ENCODE results near the gene FOXN3. TPM values are rescaled to one million over a fixed set of nuclear protein-coding genes. Genes with fewer than 3 reads are reported as not detected.

FOXN3 gene
- polyA plus RNA-seq, 2 of the 4 experiments (the other 2 are of a cell fraction) = 6.0 to 6.4 TPM

DNA sequence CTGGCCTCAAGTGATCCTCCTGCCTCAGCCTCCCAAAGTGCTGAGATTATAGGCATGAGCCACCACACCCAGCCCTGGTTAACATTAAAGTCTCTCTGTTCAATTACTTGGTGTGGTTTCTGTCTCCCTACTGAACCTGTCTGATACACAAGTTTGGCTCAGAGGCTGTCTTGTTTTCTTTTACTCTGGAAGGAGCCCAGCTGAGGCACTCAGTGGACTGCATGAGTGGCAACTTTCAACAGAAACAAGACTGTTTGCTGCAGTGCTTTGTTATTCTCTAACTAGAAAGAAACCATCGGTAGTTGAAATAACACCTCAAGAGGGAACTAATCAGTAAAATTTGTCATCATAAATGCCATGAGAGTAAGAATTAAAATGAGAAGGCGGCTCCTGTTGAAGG lies 238.7 kb downstream of the FOXN3 start (continued):
- TF ChIP-seq FOXS1 (CRISPR knock-in tag; IDR thresholded peaks at IDR 0.05) = no peak
- no peak for TF ChIP-seq CBX2 (IDR thresholded peaks at IDR 0.05; ENCODE audit: borderline replicate concordance, low read depth)

- ChIA-PET CTCF (interaction anchor here (0.7 to 1.9 kb wide), 6 partner anchors 11 to 741 kb away, joined by 3 to 16 read pairs (median 4); no protein-coding TSS in a partner anchor), POLR2A (no interaction called here)
- Histone ChIP-seq H3K4me1 (no peaks in the 10 kb centered on the region), H3K4me2 (no peak overlapping the region), H3K27ac (no peak overlapping the region), H3K9me3 (0 out of 3 replicates have a peak, but pooled peaks cover 2% of the 10 kb centered on the region), H3K4me3 (no peak overlapping the region)
- ATAC-seq (no peak), FAIRE-seq (no peak), DNase-seq (ENCODE audit: low read depth in 1 of 2, low spot score in 1 of 2) (no peak)
- no peak for TF ChIP-seq EHF (CRISPR knock-in tag; IDR thresholded peaks at IDR 0.05)
- TF ChIP-seq RAD21 (conservative IDR thresholded peaks at IDR 0.05 in 1 of 2, IDR thresholded peaks at IDR 0.05 in 1 of 2) = no peak
- no peak for TF ChIP-seq TP53 (CRISPR knock-in tag; IDR thresholded peaks at IDR 0.05)
- no peak for TF ChIP-seq RARB (CRISPR knock-in tag; IDR thresholded peaks at IDR 0.05)
- TF ChIP-seq, protein P1, sequence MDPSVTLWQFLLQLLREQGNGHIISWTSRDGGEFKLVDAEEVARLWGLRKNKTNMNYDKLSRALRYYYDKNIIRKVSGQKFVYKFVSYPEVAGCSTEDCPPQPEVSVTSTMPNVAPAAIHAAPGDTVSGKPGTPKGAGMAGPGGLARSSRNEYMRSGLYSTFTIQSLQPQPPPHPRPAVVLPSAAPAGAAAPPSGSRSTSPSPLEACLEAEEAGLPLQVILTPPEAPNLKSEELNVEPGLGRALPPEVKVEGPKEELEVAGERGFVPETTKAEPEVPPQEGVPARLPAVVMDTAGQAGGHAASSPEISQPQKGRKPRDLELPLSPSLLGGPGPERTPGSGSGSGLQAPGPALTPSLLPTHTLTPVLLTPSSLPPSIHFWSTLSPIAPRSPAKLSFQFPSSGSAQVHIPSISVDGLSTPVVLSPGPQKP (IDR thresholded peaks at IDR 0.05; ENCODE audit: low read depth, low read length) = no peak
- TF ChIP-seq CBX8 (IDR thresholded peaks at IDR 0.05) = no peak
- TF ChIP-seq CHD2 (IDR thresholded peaks at IDR 0.05; ENCODE audit: low read length, partially characterized antibody) = no peak
- TF ChIP-seq EHMT2 (IDR thresholded peaks at IDR 0.05; ENCODE audit: low read depth) = no peak
- no peak for TF ChIP-seq NFE2L2 (conservative IDR thresholded peaks at IDR 0.05; ENCODE audit: low read length)
- TF ChIP-seq, protein P2, sequence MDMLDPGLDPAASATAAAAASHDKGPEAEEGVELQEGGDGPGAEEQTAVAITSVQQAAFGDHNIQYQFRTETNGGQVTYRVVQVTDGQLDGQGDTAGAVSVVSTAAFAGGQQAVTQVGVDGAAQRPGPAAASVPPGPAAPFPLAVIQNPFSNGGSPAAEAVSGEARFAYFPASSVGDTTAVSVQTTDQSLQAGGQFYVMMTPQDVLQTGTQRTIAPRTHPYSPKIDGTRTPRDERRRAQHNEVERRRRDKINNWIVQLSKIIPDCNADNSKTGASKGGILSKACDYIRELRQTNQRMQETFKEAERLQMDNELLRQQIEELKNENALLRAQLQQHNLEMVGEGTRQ (IDR thresholded peaks at IDR 0.05) = no peak
- TF ChIP-seq POLR2AphosphoS2 (conservative IDR thresholded peaks at IDR 0.05; ENCODE audit: low read length) = no peak
- TF ChIP-seq, protein P3, sequence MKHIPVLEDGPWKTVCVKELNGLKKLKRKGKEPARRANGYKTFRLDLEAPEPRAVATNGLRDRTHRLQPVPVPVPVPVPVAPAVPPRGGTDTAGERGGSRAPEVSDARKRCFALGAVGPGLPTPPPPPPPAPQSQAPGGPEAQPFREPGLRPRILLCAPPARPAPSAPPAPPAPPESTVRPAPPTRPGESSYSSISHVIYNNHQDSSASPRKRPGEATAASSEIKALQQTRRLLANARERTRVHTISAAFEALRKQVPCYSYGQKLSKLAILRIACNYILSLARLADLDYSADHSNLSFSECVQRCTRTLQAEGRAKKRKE (CRISPR knock-in tag; IDR thresholded peaks at IDR 0.05; ENCODE audit: low read depth) = no peak
- WGBS (ENCODE audit: missing lambda C conversion rate) = 52% methylated on average over 8 of the region's 8 CpGs
These were observed 240.9 kb downstream of the FOXN3 start for GRCh38 chr14:89175881-89176799.

DNA sequence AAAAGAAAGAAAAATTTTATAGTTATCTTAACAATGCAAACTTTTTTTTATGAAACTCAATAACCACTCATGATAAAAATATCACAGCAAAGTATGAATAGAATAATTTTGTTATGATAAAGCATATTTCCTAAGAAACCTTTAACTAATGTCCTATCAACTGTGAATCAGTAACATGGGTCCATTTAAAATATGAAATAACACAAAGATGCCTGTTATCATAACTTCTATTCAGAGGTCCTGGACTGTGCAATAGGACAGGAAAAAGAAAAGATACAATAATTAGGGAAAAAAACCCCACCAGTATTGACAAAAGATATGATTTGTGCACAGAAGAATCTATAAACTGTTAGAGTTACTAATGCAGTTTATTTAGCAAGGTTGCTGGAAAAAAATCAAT lies 245.4 kb downstream of the FOXN3 start:
- FAIRE-seq (no peak), DNase-seq (ENCODE audit: low read depth in 1 of 2, low spot score in 1 of 2) (no peak), ATAC-seq (no peak)
- Histone ChIP-seq H3K4me2 (no peak overlapping the region), H3K27ac (no peak overlapping the region), H3K4me3 (no peak overlapping the region), H3K9me3 (0 out of 3 replicates have a peak, but pooled peaks cover 2% of the 10 kb centered on the region), H3K4me1 (no peaks in the 10 kb centered on the region)
- ChIA-PET POLR2A (no interaction called here), CTCF (no interaction called here)
- no peak for TF ChIP-seq HOXA7 (CRISPR knock-in tag; IDR thresholded peaks at IDR 0.05)
- no peak for TF ChIP-seq ZC3H11A (IDR thresholded peaks at IDR 0.05)
- no peak for TF ChIP-seq ZNF302 (CRISPR knock-in tag; IDR thresholded peaks at IDR 0.05)
- no peak for TF ChIP-seq CHD4 (IDR thresholded peaks at IDR 0.05; ENCODE audit: borderline replicate concordance)
- TF ChIP-seq GATA3 (IDR thresholded peaks at IDR 0.05; ENCODE audit: borderline replicate concordance) = no peak
- TF ChIP-seq JUN (IDR thresholded peaks at IDR 0.05) = no peak
- TF ChIP-seq, protein P4, sequence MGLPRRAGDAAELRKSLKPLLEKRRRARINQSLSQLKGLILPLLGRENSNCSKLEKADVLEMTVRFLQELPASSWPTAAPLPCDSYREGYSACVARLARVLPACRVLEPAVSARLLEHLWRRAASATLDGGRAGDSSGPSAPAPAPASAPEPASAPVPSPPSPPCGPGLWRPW (IDR thresholded peaks at IDR 0.05) = no peak
- TF ChIP-seq NFE2L2 (conservative IDR thresholded peaks at IDR 0.05; ENCODE audit: low read length) = no peak
- no peak for TF ChIP-seq NR3C1 (IDR thresholded peaks at IDR 0.05)
